Measurements from ENCODE around the gene SPRR2D. TPM values are rescaled to one million over a fixed set of nuclear protein-coding genes. Genes with fewer than 3 reads are reported as not detected.

SPRR2D gene
- total and polyA plus RNA-seq, 2 experiments from 2014 or later = not detected

- TF ChIP-seq, protein P1, sequence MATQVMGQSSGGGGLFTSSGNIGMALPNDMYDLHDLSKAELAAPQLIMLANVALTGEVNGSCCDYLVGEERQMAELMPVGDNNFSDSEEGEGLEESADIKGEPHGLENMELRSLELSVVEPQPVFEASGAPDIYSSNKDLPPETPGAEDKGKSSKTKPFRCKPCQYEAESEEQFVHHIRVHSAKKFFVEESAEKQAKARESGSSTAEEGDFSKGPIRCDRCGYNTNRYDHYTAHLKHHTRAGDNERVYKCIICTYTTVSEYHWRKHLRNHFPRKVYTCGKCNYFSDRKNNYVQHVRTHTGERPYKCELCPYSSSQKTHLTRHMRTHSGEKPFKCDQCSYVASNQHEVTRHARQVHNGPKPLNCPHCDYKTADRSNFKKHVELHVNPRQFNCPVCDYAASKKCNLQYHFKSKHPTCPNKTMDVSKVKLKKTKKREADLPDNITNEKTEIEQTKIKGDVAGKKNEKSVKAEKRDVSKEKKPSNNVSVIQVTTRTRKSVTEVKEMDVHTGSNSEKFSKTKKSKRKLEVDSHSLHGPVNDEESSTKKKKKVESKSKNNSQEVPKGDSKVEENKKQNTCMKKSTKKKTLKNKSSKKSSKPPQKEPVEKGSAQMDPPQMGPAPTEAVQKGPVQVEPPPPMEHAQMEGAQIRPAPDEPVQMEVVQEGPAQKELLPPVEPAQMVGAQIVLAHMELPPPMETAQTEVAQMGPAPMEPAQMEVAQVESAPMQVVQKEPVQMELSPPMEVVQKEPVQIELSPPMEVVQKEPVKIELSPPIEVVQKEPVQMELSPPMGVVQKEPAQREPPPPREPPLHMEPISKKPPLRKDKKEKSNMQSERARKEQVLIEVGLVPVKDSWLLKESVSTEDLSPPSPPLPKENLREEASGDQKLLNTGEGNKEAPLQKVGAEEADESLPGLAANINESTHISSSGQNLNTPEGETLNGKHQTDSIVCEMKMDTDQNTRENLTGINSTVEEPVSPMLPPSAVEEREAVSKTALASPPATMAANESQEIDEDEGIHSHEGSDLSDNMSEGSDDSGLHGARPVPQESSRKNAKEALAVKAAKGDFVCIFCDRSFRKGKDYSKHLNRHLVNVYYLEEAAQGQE (IDR thresholded peaks at IDR 0.05; ENCODE audit: unreplicated experiment) = no peak
Observed at GRCh38 chr1:153072806-153073726, 32.1 kb upstream of the SPRR2D start (continued).

DNA sequence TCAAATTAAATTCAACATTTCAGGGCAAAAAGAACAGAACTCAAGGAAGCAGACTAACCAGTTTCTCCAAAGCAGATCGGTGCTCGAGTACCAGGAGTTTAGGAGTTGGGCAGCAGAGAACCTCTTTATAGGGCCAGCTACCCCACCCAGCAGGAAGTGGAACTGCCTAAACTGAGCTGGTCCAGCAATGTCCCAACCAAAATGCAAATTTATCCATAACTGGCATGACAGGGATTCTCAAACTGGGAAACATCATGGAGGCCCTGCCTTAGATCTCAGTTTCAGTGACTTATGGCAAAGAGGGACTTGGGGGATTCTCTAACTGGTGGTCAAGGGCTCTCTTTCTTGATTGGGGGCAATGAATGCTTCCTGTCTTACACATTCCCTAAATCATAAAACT lies 30.6 kb upstream of the SPRR2D start, which contains the start of gene SPRR2B:
SPRR2B (minus strand) TSS at position 101 of the 400 bp plus-strand sequence. CDS start 772 bp downstream, outside the sequence.
- H3K27ac Mint-ChIP-seq = no peak within 1 kb of the TSS
- no peak within 1 kb of the TSS for H2AFZ ChIP-seq
- TF ChIP-seq NANOG (IDR thresholded peaks at IDR 0.05; ENCODE audit: borderline replicate concordance) (no peak), STAT1 (IDR thresholded peaks at IDR 0.05; ENCODE audit: unreplicated experiment) (no peak), ZNF331 (CRISPR knock-in tag; IDR thresholded peaks at IDR 0.05; ENCODE audit: low read depth) (no peak), POLR2AphosphoS5 (IDR thresholded peaks at IDR 0.05; ENCODE audit: low read depth) (no peak), EZH2phosphoT487 (IDR thresholded peaks at IDR 0.05; ENCODE audit: unreplicated experiment) (no peak), EZH2 (IDR thresholded peaks at IDR 0.05; ENCODE audit: low read depth, unreplicated experiment) (no peak), ZNF114 (CRISPR knock-in tag; IDR thresholded peaks at IDR 0.05) (no peak), CREB1 (CRISPR knock-in tag; IDR thresholded peaks at IDR 0.05; ENCODE audit: low read depth) (no peak), JUNB (IDR thresholded peaks at IDR 0.05; ENCODE audit: unreplicated experiment) (no peak)
- TF ChIP-seq, protein P2, sequence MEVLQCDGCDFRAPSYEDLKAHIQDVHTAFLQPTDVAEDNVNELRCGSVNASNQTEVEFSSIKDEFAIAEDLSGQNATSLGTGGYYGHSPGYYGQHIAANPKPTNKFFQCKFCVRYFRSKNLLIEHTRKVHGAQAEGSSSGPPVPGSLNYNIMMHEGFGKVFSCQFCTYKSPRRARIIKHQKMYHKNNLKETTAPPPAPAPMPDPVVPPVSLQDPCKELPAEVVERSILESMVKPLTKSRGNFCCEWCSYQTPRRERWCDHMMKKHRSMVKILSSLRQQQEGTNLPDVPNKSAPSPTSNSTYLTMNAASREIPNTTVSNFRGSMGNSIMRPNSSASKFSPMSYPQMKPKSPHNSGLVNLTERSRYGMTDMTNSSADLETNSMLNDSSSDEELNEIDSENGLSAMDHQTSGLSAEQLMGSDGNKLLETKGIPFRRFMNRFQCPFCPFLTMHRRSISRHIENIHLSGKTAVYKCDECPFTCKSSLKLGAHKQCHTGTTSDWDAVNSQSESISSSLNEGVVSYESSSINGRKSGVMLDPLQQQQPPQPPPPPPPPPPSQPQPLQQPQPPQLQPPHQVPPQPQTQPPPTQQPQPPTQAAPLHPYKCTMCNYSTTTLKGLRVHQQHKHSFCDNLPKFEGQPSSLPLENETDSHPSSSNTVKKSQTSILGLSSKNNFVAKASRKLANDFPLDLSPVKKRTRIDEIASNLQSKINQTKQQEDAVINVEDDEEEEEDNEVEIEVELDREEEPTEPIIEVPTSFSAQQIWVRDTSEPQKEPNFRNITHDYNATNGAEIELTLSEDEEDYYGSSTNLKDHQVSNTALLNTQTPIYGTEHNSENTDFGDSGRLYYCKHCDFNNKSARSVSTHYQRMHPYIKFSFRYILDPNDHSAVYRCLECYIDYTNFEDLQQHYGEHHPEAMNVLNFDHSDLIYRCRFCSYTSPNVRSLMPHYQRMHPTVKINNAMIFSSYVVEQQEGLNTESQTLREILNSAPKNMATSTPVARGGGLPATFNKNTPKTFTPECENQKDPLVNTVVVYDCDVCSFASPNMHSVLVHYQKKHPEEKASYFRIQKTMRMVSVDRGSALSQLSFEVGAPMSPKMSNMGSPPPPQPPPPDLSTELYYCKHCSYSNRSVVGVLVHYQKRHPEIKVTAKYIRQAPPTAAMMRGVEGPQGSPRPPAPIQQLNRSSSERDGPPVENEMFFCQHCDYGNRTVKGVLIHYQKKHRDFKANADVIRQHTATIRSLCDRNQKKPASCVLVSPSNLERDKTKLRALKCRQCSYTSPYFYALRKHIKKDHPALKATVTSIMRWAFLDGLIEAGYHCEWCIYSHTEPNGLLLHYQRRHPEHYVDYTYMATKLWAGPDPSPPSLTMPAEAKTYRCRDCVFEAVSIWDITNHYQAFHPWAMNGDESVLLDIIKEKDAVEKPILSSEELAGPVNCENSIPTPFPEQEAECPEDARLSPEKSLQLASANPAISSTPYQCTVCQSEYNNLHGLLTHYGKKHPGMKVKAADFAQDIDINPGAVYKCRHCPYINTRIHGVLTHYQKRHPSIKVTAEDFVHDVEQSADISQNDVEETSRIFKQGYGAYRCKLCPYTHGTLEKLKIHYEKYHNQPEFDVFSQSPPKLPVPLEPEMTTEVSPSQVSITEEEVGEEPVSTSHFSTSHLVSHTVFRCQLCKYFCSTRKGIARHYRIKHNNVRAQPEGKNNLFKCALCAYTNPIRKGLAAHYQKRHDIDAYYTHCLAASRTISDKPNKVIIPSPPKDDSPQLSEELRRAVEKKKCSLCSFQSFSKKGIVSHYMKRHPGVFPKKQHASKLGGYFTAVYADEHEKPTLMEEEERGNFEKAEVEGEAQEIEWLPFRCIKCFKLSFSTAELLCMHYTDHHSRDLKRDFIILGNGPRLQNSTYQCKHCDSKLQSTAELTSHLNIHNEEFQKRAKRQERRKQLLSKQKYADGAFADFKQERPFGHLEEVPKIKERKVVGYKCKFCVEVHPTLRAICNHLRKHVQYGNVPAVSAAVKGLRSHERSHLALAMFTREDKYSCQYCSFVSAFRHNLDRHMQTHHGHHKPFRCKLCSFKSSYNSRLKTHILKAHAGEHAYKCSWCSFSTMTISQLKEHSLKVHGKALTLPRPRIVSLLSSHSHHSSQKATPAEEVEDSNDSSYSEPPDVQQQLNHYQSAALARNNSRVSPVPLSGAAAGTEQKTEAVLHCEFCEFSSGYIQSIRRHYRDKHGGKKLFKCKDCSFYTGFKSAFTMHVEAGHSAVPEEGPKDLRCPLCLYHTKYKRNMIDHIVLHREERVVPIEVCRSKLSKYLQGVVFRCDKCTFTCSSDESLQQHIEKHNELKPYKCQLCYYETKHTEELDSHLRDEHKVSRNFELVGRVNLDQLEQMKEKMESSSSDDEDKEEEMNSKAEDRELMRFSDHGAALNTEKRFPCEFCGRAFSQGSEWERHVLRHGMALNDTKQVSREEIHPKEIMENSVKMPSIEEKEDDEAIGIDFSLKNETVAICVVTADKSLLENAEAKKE (CRISPR knock-in tag; IDR thresholded peaks at IDR 0.05) = no peak
- TF ChIP-seq, protein P1 (IDR thresholded peaks at IDR 0.05; ENCODE audit: unreplicated experiment) = no peak

More for the DNA sequence above, 30.6 kb upstream of the SPRR2D start, which contains the start of gene SPRR2B:
- H3K4me3 ChIP-seq = no peak within 1 kb of the TSS
- no peaks in the 10 kb centered on the region for H4K20me1 ChIP-seq (replicated peaks; ENCODE audit: insufficient read depth)
- no peaks in the 10 kb centered on the region for H3K36me3 Mint-ChIP-seq (ENCODE audit: low read depth)
- H3K9me2 ChIP-seq (ENCODE audit: insufficient read depth) = no peaks in the 10 kb centered on the region
- H3K36me3 ChIP-seq (ENCODE audit: insufficient read depth) = no peaks in the 10 kb centered on the region
- no peaks in the 10 kb centered on the region for H3K4me1 ChIP-seq (ENCODE audit: insufficient read depth)
- H3K27me3 Mint-ChIP-seq (ENCODE audit: insufficient read depth, low read depth, poor library complexity) = peaks cover 3% of the 10 kb centered on the region
- H3K9me3 Mint-ChIP-seq = no peaks in the 10 kb centered on the region
- H3K4me1 Mint-ChIP-seq = no peaks in the 10 kb centered on the region
- DNase-seq (ENCODE audit: low spot score) (no peak), ATAC-seq (no peak)
- H3K4me3 Mint-ChIP-seq = no peak within 1 kb of the TSS
- no peak within 1 kb of the TSS for H3K4me2 ChIP-seq
- no peaks in the 10 kb centered on the region for H3K79me2 ChIP-seq (replicated peaks; ENCODE audit: insufficient read depth)
- H3F3A ChIP-seq (replicated peaks; ENCODE audit: low read depth) = no peaks in the 10 kb centered on the region
- no peaks in the 10 kb centered on the region for H3K27me3 ChIP-seq (ENCODE audit: insufficient read depth)
- H3K27ac ChIP-seq (ENCODE audit: low read depth) = no peak within 1 kb of the TSS
